A549 (cell line): ENCODE data around the gene IQSEC2. TPM values are rescaled to one million over a fixed set of nuclear protein-coding genes. Genes with fewer than 3 reads are reported as not detected.

Source experiments
- ATAC-seq, 2 experiments: fragments of 200-7000 bp in 1 of 2; fragments of >200 bp in 1 of 2; cut with Nextera tagmentation in 1 of 2; cut with Tn5 transposase in 1 of 2; 3 replicates each; pipeline versions ENCODE4 v1.8.0 to v1.9.1; 2018 to 2020; ENCODE audit warnings: mild to moderate bottlenecking in 1 of 2, moderate library complexity in 1 of 2
- CTCF ChIA-PET: fragments of 300-600 bp; sonication (Branson Sonifier 250); formaldehyde crosslinking; extraction: SDS; loops from one replicate; lab custom pipeline; 2021; ENCODE audit warnings: antibody characterized with exemption, inconsistent platforms; lab: Yijun Ruan, JAX
- POLR2A ChIA-PET: fragments of 350-600 bp; formaldehyde crosslinking; extraction: SDS; loops from one replicate; lab custom pipeline; 2021; ENCODE audit warnings: antibody characterized with exemption, inconsistent platforms; lab: Yijun Ruan, JAX
- DNase-seq, 2 experiments: peaks; one replicate each; pipeline versions ENCODE4 v3.0.0 to v3.0.0-alpha.2; 2011 to 2016; ENCODE audit warnings: low read depth in 1 of 2, low spot score in 1 of 2
- FAIRE-seq: peaks from 2 replicates; lab custom pipeline; 2011; peaks lifted over from hg19 to GRCh38; lab: Jason Lieb, UNC
- H3K27ac ChIP-seq, 2 experiments: fragments of >200 bp; sonication (Bioruptor Twin); formaldehyde crosslinking; 3 replicates each; pipeline ENCODE4 v1.5.1; 2016 to 2017
- H3K4me1 ChIP-seq: fragments of >200 bp; sonication (Bioruptor Twin); formaldehyde crosslinking; 3 replicates; pipeline ENCODE4 v1.6.1; 2016
- H3K4me2 ChIP-seq: fragments of >200 bp; sonication (Bioruptor Twin); formaldehyde crosslinking; 3 replicates; pipeline ENCODE4 v1.6.1; 2016
- H3K4me3 ChIP-seq: fragments of >200 bp; sonication (Bioruptor Twin); formaldehyde crosslinking; 3 replicates; pipeline ENCODE4 v1.5.1; 2016
- H3K9me3 ChIP-seq: fragments of >200 bp; sonication (Bioruptor Twin); formaldehyde crosslinking; 3 replicates; pipeline ENCODE4 v1.6.1; 2016
- ESRRA ChIP-seq: fragments of 150-350 bp; IDR thresholded peaks from 2 replicates; pipeline ENCODE4 v1.6.1; 2014; ENCODE audit warnings: mild to moderate bottlenecking, low read length, borderline replicate concordance
- HEYL ChIP-seq: fragments of 250-450 bp; sonication (Bioruptor Pico); IDR thresholded peaks from 2 replicates; pipeline ENCODE4 v1.8.0; 2021; ENCODE audit warnings: mild to moderate bottlenecking, moderate library complexity
- HMGXB4 ChIP-seq: fragments of 250-450 bp; sonication (Bioruptor Pico); IDR thresholded peaks from 2 replicates; pipeline ENCODE4 v1.5.0; 2021; ENCODE audit warnings: mild to moderate bottlenecking, moderate library complexity, borderline replicate concordance
- HOXA7 ChIP-seq: fragments of 250-450 bp; sonication (Bioruptor Pico); IDR thresholded peaks from 2 replicates; pipeline ENCODE4 v1.5.0; 2020; ENCODE audit warnings: mild to moderate bottlenecking, moderate library complexity
- HOXB5 ChIP-seq: fragments of 250-450 bp; sonication (Bioruptor Pico); IDR thresholded peaks from 2 replicates; pipeline ENCODE4 v1.5.0; 2020; ENCODE audit warnings: mild to moderate bottlenecking, moderate library complexity
- JUNB ChIP-seq: fragments of >200 bp; sonication (Bioruptor Twin); formaldehyde crosslinking; IDR thresholded peaks from 2 replicates; pipeline ENCODE4 v1.6.1; 2016
- KDM1A ChIP-seq: fragments of 200-600 bp; sonication (generic); IDR thresholded peaks from 2 replicates; pipeline ENCODE4 v1.6.1; 2016; ENCODE audit warnings: low read depth, mild to moderate bottlenecking
- KDM5A ChIP-seq: fragments of 200-600 bp; sonication (generic); IDR thresholded peaks from 2 replicates; pipeline ENCODE4 v1.6.1; 2016; ENCODE audit warnings: antibody characterized with exemption, mild to moderate bottlenecking
- MAFK ChIP-seq: fragments of 450-650 bp; IDR thresholded peaks from 2 replicates; pipeline ENCODE4 v1.6.1; 2014; ENCODE audit not compliant: partially characterized antibody
- PHF8 ChIP-seq: fragments of 200-600 bp; sonication (generic); IDR thresholded peaks from 2 replicates; pipeline ENCODE4 v1.6.1; 2016; ENCODE audit warnings: low read depth, mild to moderate bottlenecking, antibody characterized with exemption, moderate library complexity, borderline replicate concordance
- RAD21 ChIP-seq, 2 experiments: fragments of >200 bp in 1 of 2; sonication (Bioruptor Twin) in 1 of 2; formaldehyde crosslinking in 1 of 2; IDR thresholded peaks in 1 of 2; conservative IDR thresholded peaks in 1 of 2; 2 replicates in 1 of 2; 3 replicates in 1 of 2; pipeline ENCODE4 v1.6.1; 2012 to 2018; ENCODE audit warnings: inconsistent platforms in 1 of 2
- RARB ChIP-seq: fragments of 250-450 bp; sonication (Bioruptor Pico); IDR thresholded peaks from 2 replicates; pipeline ENCODE4 v1.8.0; 2021; ENCODE audit warnings: mild to moderate bottlenecking, moderate library complexity
- RCOR1 ChIP-seq: fragments of 150-350 bp; IDR thresholded peaks from 2 replicates; pipeline ENCODE4 v1.6.1; 2014; ENCODE audit warnings: antibody characterized with exemption, low read length, low read depth
- SMC3 ChIP-seq: fragments of >200 bp; sonication (Bioruptor Twin); formaldehyde crosslinking; IDR thresholded peaks from 3 replicates; pipeline ENCODE4 v1.6.1; 2018; ENCODE audit warnings: inconsistent platforms
- TP53 ChIP-seq: fragments of 250-450 bp; sonication (Bioruptor Pico); IDR thresholded peaks from 2 replicates; pipeline ENCODE4 v1.5.0; 2021; ENCODE audit warnings: mild to moderate bottlenecking, moderate library complexity
- ZFP36 ChIP-seq: fragments of 450-650 bp; IDR thresholded peaks from 2 replicates; pipeline ENCODE4 v1.6.1; 2014; ENCODE audit warnings: borderline replicate concordance; ENCODE audit not compliant: partially characterized antibody
- ZSCAN20 ChIP-seq: fragments of 250-450 bp; sonication (Bioruptor Pico); IDR thresholded peaks from 2 replicates; pipeline ENCODE4 v1.8.0; 2022; ENCODE audit warnings: mild to moderate bottlenecking, moderate library complexity
- WGBS: methylation state at CpG from one replicate; pipeline ENCODE4 v1.1.6; 2017; ENCODE audit errors: missing lambda C conversion rate; 5-methylcytosine and 5-hydroxymethylcytosine counted together
- polyA plus RNA-seq, 4 experiments: library from polyadenylated mRNA; depleted of rRNA in 3 of 4; stranded (reverse); fragments of >200 nt; fragmentation: RNase III in 1 of 4; extraction: RNeasy Plus Mini Kit Qiagen cat#74134 plus additional on column Dnase treatment in 1 of 4; gene quantifications; 2 replicates in 3 of 4; 3 replicates in 1 of 4; pipeline ENCODE4 v1.2.3, GENCODE V29; 2011 to 2017
- TF ChIP-seq, protein P1 (sequence below): IDR thresholded peaks from 2 replicates; pipeline ENCODE4 v1.6.1; 2012
- TF ChIP-seq, protein P2 (sequence below): fragments of 450-650 bp; IDR thresholded peaks from 2 replicates; pipeline ENCODE4 v1.6.1; 2014; ENCODE audit warnings: antibody characterized with exemption

IQSEC2 gene
- polyA plus RNA-seq, 2 of the 4 experiments (the other 2 are of a cell fraction) = 28.3 to 37.6 TPM

- no peak overlapping the region for H3K4me3 ChIP-seq
- no peak for FAIRE-seq
- DNase-seq = no peak
- POLR2A ChIA-PET = no interaction called here
- peak; percentile 9 for TF ChIP-seq ZFP36
- TF ChIP-seq HOXA7 (CRISPR knock-in tag) = no peak
- TF ChIP-seq, all 56 proteins: peak for 1
- 94% methylated on average over 3 of the region's 3 CpGs for WGBS
- H3K4me1 ChIP-seq = peaks cover 52% of the 10 kb centered on the region
- no peak overlapping the region for H3K27ac ChIP-seq
- no peak for ATAC-seq
- CTCF ChIA-PET = interaction anchor here (0.9 to 12.8 kb wide), 11 partner anchors 9 to 199 kb away, joined by 3 to 170 read pairs (median 5); no protein-coding TSS in a partner anchor
- H3K4me2 ChIP-seq = no peak overlapping the region
- H3K9me3 ChIP-seq = no peaks in the 10 kb centered on the region
Observed at GRCh38 chrX:53283099-53283498, 1.7 kb upstream of the IQSEC2 start.

GRCh38 chrX:53281963-53282695, 745 bp upstream of the IQSEC2 start:
- 53% methylated on average over 5 of the region's 5 CpGs for WGBS

GRCh38 chrX:53280331-53281320, 758 bp downstream of the IQSEC2 start:
- ChIA-PET POLR2A (interaction anchor here (1.0 to 1.6 kb wide), 3 partner anchors 11 to 17 kb away, joined by 3 to 4 read pairs (median 3); no protein-coding TSS in a partner anchor), CTCF (interaction anchor here (0.6 to 12.8 kb wide), 11 partner anchors 9 to 205 kb away, joined by 3 to 170 read pairs (median 4); no protein-coding TSS in a partner anchor)
- Histone ChIP-seq H3K4me2 (peak overlapping the region; percentile 98), H3K27ac (peak overlapping the region; percentile 94 to 95), H3K9me3 (no peaks in the 10 kb centered on the region), H3K4me3 (peak overlapping the region; percentile 56), H3K4me1 (peaks cover 44% of the 10 kb centered on the region)
- TF ChIP-seq PHF8 (no peak), KDM5A (no peak), HOXB5 (no peak), MAFK (no peak), HOXA7 (CRISPR knock-in tag) (no peak), KDM1A (no peak)
- TF ChIP-seq, protein P1, sequence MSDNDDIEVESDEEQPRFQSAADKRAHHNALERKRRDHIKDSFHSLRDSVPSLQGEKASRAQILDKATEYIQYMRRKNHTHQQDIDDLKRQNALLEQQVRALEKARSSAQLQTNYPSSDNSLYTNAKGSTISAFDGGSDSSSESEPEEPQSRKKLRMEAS = no peak
- FAIRE-seq (peak; percentile 77), ATAC-seq (peak; percentile 63 to 76), DNase-seq (no peak)
- 9% methylated on average over 9 of the region's 14 CpGs for WGBS

More at GRCh38 chrX:53281963-53282695, 745 bp upstream of the IQSEC2 start:
- H3K4me1 ChIP-seq = peaks cover 42% of the 10 kb centered on the region
- FAIRE-seq = no peak
- TF ChIP-seq RARB (CRISPR knock-in tag) (no peak), RCOR1 (no peak), RAD21 (conservative IDR thresholded peaks at IDR 0.05 in 1 of 2, IDR thresholded peaks at IDR 0.05 in 1 of 2) (no peak), HMGXB4 (CRISPR knock-in tag) (no peak), TP53 (CRISPR knock-in tag) (no peak), JUNB (no peak), ZSCAN20 (CRISPR knock-in tag) (no peak), SMC3 (no peak), HEYL (CRISPR knock-in tag) (no peak), ESRRA (no peak)
- TF ChIP-seq, protein P2, sequence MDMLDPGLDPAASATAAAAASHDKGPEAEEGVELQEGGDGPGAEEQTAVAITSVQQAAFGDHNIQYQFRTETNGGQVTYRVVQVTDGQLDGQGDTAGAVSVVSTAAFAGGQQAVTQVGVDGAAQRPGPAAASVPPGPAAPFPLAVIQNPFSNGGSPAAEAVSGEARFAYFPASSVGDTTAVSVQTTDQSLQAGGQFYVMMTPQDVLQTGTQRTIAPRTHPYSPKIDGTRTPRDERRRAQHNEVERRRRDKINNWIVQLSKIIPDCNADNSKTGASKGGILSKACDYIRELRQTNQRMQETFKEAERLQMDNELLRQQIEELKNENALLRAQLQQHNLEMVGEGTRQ = no peak
- CTCF ChIA-PET = interaction anchor here (0.9 to 12.8 kb wide), 10 partner anchors 13 to 200 kb away, joined by 3 to 170 read pairs (median 4); no protein-coding TSS in a partner anchor
- ATAC-seq = no peak
- H3K4me2 ChIP-seq = peak overlapping the region; percentile 98
- H3K9me3 ChIP-seq = no peaks in the 10 kb centered on the region
- peak overlapping the region; percentile 94 to 95 for H3K27ac ChIP-seq
- POLR2A ChIA-PET = interaction anchor here (1.0 to 1.3 kb wide), 3 partner anchors 9 to 57 kb away, joined by 3 to 4 read pairs (median 4); no protein-coding TSS in a partner anchor
- H3K4me3 ChIP-seq = peak overlapping the region; percentile 56; the same call in 1 of the 3 replicates
- DNase-seq = no peak
